ENCODE data around the gene TTN.

The TTN gene

GRCh38 chr2:178807227-178808008, at the start of gene TTN:
Gene TTN (minus strand): TSS chr2:178807423. CDS start chr2:178804642, 2,781 bp downstream.
- no peak for DNase-seq (ENCODE audit: low spot score)

- DNase-seq (ENCODE audit: low spot score) = no peak
These were observed 47.9 kb upstream of the TTN start for GRCh38 chr2:178855151-178855550.

DNA sequence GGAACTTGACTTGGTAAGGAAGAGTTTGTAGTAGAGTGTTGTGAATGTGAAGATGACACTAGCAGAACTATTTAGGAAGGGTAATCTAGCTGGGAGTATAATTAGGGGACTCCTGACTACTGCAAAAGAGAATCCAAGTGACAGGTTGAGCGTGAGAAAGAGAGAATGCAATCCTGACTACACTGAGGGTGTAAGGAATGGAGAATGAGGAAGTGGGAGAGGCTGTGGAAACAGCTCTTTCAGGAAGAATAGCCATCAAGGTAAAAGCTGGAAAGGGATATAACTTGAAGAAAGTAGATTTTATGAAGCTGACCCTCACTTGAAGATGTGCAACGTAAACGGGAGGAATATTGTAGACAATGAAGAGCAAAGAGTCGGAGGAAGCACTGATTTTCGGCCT, 41.1 kb upstream of the TTN start:
- no peak for DNase-seq (ENCODE audit: low spot score)

- no peak for DNase-seq (ENCODE audit: low spot score)
These were observed 39.2 kb upstream of the TTN start for GRCh38 chr2:178846458-178846802.

GRCh38 chr2:178845566-178846457, 38.6 kb upstream of the TTN start:
- peak; percentile 39 for DNase-seq (ENCODE audit: low spot score)

- no peak for DNase-seq (ENCODE audit: low spot score)
These were observed 37.5 kb upstream of the TTN start for GRCh38 chr2:178844701-178845100.

DNA sequence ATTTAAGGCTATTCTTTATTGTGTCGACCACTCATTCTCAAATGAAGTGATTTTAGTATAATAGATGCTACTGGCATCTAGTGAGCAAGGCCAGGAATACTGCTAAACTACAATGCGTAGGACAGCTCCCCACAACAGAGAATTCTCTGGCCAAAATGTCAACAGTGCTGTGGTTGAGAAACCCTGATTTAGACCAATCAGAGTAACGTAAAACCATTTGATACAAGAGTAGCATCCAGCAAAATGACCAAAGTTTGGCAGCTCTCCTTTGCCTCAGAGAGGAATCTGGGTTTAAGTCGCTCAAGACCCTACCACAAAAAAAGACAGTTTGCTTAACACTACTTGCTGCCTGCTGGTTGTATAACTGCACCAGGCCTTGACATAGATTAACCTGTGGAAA, 37.0 kb upstream of the TTN start:
- DNase-seq (ENCODE audit: low spot score) = no peak

DNA sequence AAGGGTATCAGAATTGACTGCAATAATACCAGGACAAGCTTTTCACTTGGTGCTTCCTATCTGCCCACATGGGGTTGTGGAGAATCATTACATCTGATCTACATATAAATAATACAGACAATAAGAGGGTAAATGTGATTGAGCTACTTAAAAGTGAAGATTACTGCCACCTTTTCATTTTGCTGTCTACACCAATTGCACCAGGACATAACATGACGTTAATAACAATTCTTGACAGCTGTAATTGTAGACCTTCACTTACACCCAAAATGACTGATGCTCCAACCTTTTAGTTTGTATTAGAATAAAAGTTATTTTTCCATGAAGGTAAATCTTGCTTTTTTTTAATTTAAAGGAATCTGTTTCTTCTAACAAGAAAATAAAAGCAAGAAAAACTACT, 36.5 kb upstream of the TTN start:
- DNase-seq (ENCODE audit: low spot score) = no peak

DNA sequence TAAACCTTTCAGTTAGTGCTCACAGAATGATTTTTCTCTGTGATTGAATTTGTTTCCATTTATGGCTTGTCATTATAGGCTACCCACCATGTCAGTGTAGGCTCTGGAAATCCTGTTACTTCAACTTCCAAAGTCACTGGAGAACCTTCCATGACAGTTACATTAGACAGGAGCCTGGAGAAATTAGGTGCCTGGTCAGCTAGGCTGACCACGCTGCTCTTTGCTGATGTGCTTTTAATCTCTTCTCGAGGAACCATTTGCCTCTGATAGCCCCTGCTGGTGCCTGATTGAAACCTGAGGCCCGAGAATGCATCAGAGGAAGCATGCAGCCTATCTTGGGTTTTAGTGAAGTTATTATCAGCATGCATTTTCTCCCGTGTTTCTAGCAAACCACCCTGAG, 29.6 kb upstream of the TTN start:
- DNase-seq (ENCODE audit: low spot score) = no peak

- DNase-seq (ENCODE audit: low spot score) = no peak
These were observed 26.9 kb upstream of the TTN start for GRCh38 chr2:178834086-178834485.

GRCh38 chr2:178833382-178833781, 26.2 kb upstream of the TTN start:
- no peak for DNase-seq (ENCODE audit: low spot score)

GRCh38 chr2:178830451-178830850, 23.2 kb upstream of the TTN start:
- DNase-seq (ENCODE audit: low spot score) = no peak

GRCh38 chr2:178829981-178830380, 22.8 kb upstream of the TTN start:
- no peak for DNase-seq (ENCODE audit: low spot score)

DNA sequence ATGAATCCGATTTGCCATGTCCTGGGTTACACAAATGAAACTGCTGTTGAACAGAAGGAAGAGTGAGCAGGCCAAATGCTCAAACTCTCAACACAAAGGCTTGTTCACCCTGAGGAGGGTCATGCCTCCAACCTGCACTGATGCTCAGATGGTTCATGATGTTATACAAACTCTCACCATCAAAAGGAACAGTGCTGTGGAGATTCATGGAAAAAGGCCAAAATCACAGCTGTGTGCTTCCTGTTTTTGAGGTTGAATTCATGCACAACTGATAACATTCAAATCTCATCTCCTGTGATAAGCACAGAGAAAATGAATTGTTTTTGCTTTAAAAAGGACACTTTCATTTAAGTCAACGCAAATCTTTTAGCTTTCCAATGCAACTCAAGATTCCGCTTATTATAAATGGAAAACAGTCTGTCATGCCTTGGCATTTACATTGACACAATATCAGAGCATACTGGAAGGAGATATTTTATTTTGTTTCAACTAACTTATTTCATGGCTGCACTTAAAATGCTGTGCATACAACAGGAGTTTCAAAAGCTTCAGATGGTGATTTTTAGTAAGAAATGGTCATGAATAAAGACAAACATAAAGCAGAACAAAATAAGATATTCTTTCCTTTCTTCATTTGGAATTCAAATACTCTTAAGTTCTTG, 22.2 kb upstream of the TTN start:
- DNase-seq (ENCODE audit: low spot score) = no peak

DNA sequence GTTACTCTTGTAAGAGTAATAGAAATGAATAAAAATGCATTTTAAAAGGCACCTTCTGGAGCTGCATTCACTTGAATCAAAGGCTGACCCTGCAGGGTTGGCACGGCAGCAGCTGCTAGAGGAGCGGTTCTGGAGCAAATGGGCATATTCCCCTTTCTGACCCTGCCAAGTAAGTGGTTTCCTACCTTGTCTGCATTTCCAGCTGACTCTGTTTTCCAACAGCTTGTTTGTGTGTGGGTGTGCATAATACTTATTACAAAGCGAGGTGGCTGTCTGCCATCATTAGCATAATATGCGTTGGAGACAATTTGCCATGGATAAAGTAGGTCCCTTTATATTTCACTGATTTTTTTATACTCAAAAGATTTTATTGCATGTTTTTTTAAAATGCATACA, 21.3 kb upstream of the TTN start:
- no peak for DNase-seq (ENCODE audit: low spot score)

- no peak for DNase-seq (ENCODE audit: low spot score)
These were observed 20.7 kb upstream of the TTN start for GRCh38 chr2:178827739-178828485.

- DNase-seq (ENCODE audit: low spot score) = no peak
These were observed 19.9 kb upstream of the TTN start for GRCh38 chr2:178827111-178827510.

- peak; percentile 35 for DNase-seq (ENCODE audit: low spot score)
These were observed 18.0 kb upstream of the TTN start for GRCh38 chr2:178825183-178825582.

DNA sequence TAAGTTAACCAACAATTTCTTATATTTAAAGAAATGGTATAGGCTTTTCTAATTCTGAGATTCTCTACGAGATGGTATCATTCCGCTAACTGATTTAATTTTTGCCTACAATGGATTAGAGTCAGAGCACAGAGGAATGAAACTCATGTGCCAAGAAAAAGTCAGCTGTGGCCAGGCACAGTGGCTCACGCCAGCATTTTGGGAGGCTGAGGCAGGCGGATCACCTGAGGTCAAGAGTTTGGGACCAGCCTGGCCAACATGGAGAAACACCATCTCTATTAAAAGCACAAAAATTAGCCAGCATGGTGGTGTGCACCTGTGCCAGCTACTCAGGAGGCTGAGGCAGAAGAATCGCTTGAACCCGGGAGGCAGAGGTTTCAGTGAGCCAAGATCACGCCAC, 17.0 kb upstream of the TTN start:
- DNase-seq (ENCODE audit: low spot score) = no peak

- no peak for DNase-seq (ENCODE audit: low spot score)
These were observed 12.8 kb upstream of the TTN start for GRCh38 chr2:178819992-178820391.

GRCh38 chr2:178819147-178819875, 12.1 kb upstream of the TTN start:
- no peak for DNase-seq (ENCODE audit: low spot score)

All from AG08396 (cell line).